GM12801 (cell line): ENCODE data around the gene SGCD.

Experiments used
- TF ChIP-seq, protein P1 (sequence below): IDR thresholded peaks from one replicate; pipeline ENCODE4 v1.5.1; 2011; ENCODE audit warnings: control low read depth; ENCODE audit not compliant: insufficient read length; ENCODE audit errors: extremely low read depth

The SGCD gene

DNA sequence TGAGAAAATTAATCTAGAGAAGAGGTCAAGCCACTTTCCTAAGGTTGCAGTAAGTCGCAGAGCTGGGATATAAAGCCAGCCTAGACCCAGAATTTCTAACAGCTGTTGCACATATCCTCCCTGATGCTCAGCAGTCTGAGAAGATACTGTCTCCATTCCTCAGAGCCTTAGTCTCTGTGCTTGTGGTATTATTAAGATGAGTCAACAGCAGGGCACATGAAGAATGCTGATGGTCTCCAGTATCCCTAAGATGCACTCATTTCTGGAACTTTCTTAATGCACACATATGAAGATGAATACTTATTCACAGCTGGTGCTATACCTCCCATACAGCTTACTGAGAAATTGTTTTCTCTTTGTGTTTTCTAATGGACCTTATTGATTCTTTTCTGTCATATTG lies 32.5 kb downstream of the SGCD start:
- TF ChIP-seq, protein P1, sequence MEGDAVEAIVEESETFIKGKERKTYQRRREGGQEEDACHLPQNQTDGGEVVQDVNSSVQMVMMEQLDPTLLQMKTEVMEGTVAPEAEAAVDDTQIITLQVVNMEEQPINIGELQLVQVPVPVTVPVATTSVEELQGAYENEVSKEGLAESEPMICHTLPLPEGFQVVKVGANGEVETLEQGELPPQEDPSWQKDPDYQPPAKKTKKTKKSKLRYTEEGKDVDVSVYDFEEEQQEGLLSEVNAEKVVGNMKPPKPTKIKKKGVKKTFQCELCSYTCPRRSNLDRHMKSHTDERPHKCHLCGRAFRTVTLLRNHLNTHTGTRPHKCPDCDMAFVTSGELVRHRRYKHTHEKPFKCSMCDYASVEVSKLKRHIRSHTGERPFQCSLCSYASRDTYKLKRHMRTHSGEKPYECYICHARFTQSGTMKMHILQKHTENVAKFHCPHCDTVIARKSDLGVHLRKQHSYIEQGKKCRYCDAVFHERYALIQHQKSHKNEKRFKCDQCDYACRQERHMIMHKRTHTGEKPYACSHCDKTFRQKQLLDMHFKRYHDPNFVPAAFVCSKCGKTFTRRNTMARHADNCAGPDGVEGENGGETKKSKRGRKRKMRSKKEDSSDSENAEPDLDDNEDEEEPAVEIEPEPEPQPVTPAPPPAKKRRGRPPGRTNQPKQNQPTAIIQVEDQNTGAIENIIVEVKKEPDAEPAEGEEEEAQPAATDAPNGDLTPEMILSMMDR, result no peak

DNA sequence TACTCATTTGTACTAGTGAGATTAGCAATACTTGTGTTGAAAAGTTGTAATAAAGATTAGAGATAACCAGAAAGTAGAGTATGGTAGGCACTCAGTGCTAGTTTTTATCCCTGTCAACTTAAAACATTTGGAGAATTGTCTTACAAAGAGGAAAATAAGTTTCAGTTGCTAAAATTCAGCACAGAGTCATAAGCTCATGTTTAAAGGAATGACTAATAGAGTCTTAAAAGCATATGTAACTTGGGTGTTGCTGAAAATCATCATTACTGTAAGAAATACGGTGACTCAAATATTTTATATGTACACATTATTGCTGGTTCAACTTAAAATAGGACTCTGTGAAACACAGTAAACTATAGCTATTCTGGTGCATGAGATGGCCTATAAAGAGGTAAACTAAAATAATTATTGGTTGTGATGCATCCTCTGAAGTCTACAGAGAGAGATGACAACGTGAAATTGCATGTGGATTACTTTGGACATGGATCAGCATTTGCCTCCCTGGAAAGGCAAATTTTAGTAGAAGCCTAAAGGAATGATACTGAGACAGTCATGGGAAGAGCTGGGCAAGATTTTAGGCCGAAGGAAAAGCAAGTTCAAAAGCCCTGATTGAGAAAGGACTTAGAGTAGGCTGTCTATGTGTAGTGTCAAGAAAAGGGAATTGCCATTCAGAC lies 34.6 kb downstream of the SGCD start:
- TF ChIP-seq, protein P1, result no peak

DNA sequence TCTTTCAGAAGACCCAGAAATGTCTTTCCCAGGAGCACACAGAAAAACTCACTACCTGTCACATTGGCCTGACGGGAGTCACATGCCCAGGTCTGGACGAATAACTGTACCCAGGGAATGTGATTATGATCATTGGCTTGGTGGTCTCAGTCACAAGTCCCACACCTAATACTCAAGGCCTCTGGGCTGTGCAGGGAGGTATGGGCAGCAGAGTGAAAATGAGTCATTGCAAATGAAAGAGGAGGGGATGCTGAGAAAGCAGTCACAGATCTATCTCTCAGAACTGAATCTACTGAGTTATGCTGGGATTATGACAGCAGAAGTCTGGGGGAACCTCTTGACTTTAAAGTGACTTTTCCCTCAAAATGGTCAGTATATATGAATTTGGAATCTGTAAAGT lies 36.9 kb downstream of the SGCD start:
- TF ChIP-seq, protein P1, result no peak

- TF ChIP-seq, protein P1, result no peak
These were observed 39.6 kb downstream of the SGCD start for GRCh38 chr5:156366521-156366920.

- TF ChIP-seq, protein P1, result no peak
These were observed 40.6 kb downstream of the SGCD start for GRCh38 chr5:156367597-156367996.

DNA sequence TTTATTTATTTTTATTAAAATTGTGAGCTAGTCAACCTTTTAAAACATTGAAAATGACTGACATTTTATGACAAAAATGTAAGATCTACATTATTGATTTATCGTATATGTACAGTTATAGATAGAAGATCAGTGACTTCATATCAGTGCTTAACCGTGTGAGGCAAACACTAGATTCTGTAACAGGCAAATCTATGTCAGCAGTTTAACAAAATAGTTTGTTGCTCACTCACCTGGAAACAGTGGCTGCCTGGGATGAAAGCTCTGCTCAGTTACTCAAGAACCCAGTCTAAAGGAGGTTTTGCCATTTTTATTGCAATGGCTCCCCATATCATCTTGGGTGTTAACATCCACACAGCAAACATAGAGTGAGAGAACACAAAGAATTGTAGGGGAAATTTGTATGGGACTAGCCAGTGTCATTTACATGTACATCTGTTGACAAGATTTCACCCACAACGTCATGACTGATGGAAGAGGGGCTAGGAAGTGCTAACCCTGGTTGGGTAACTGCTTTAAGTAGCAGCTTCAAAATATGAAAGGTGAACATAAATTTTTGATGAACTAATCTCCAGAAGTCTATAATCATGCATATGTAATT lies 49.0 kb downstream of the SGCD start:
- TF ChIP-seq, protein P1, result no peak

DNA sequence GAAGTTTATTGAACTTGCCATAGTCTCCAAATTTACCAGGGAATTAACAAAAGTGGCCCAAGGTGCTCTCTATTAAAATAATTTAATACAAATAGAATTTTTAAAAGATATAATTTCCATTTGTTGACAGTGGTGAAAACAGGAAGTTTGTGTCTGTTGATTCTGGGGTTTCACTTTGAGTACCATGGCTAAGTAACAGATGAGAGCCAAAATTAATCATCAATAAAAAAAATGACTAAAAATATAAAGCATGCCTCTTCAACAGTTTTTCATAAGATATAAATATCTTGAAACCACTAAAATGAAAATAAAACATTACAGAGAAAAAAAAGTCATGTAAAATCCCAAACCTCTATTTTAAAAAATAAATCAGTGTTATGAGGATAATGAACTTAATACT lies 49.8 kb downstream of the SGCD start:
- TF ChIP-seq, protein P1, result no peak
